Measurements from ENCODE around the gene SKIDA1. TPM values are rescaled to one million over a fixed set of nuclear protein-coding genes. Genes with fewer than 3 reads are reported as not detected.

The SKIDA1 gene
- total RNA-seq, 1 donor from 2014 or later: 0.52 TPM

- DNase-seq (ENCODE audit: low read depth): no peak
- TF ChIP-seq CTCF (conservative IDR thresholded peaks at IDR 0.05; ENCODE audit: low read depth, low read length): no peak
Observed at GRCh38 chr10:21527598-21528235, 2.2 kb upstream of the SKIDA1 start.

GRCh38 chr10:21526860-21527597, 1.5 kb upstream of the SKIDA1 start:
- no peak for TF ChIP-seq CTCF (conservative IDR thresholded peaks at IDR 0.05; ENCODE audit: low read depth, low read length)
- H3K4me3 ChIP-seq (ENCODE audit: low read depth, low read length): peak overlapping the region; percentile 76
- no peak for DNase-seq (ENCODE audit: low read depth)

More at GRCh38 chr10:21527598-21528235, 2.2 kb upstream of the SKIDA1 start:
- H3K4me3 ChIP-seq (ENCODE audit: low read depth, low read length): peak overlapping the region; percentile 76

- DNase-seq (ENCODE audit: low read depth): no peak
- peak overlapping the region; percentile 76 for H3K4me3 ChIP-seq (ENCODE audit: low read depth, low read length)
- TF ChIP-seq CTCF (conservative IDR thresholded peaks at IDR 0.05; ENCODE audit: low read depth, low read length): no peak
Observed at GRCh38 chr10:21526188-21526859, 842 bp upstream of the SKIDA1 start.

GRCh38 chr10:21524526-21525366, 736 bp downstream of the SKIDA1 start:
- DNase-seq (ENCODE audit: low read depth): no peak
- peak overlapping the region; percentile 76 for H3K4me3 ChIP-seq (ENCODE audit: low read depth, low read length)
- no peak for TF ChIP-seq CTCF (conservative IDR thresholded peaks at IDR 0.05; ENCODE audit: low read depth, low read length)

- DNase-seq (ENCODE audit: low read depth): no peak
- H3K4me3 ChIP-seq (ENCODE audit: low read depth, low read length): peak overlapping the region; percentile 76
- no peak for TF ChIP-seq CTCF (conservative IDR thresholded peaks at IDR 0.05; ENCODE audit: low read depth, low read length)
Observed at GRCh38 chr10:21524131-21524525, 1.4 kb downstream of the SKIDA1 start.

GRCh38 chr10:21523557-21524008, 1.9 kb downstream of the SKIDA1 start:
- no peak for TF ChIP-seq CTCF (conservative IDR thresholded peaks at IDR 0.05; ENCODE audit: low read depth, low read length)
- no peak overlapping the region for H3K4me3 ChIP-seq (ENCODE audit: low read depth, low read length)
- no peak for DNase-seq (ENCODE audit: low read depth)
